OCI-LY1 (cell line): ENCODE measurements around the gene ROBO1.

ENCODE experiments used
- CTCF ChIP-seq: fragments of 200-600 bp; sonication (generic), shearing (Covaris generic); IDR thresholded peaks from 2 replicates; pipeline ENCODE4 v1.5.1; 2017; ENCODE audit warnings: mild to moderate bottlenecking, antibody characterized with exemption, low read length, moderate library complexity, mixed read lengths
- EZH2 ChIP-seq: fragments of 200-600 bp; sonication (generic), shearing (Covaris generic); IDR thresholded peaks from 2 replicates; pipeline ENCODE4 v1.8.0; 2017; ENCODE audit warnings: borderline replicate concordance, mixed run types, mild to moderate bottlenecking, antibody characterized with exemption, low read length, moderate library complexity, mixed read lengths

- TF ChIP-seq CTCF (no peak), EZH2 (no peak)
These were observed 879.2 kb downstream of the ROBO1 start for GRCh38 chr3:78888635-78889034.
